Suprapubic skin (tissue), 4 donors: ENCODE data around the gene UNC119. TPM values are rescaled to one million over a fixed set of nuclear protein-coding genes. Genes with fewer than 3 reads are reported as not detected.
A peak's percentile ranks its signal among the peaks of the same experiment; 100 is the strongest.

Experiments used
- DNase-seq, 2 donors: peaks; one replicate each; pipeline ENCODE4 v3.0.0-alpha.2; 2019; ENCODE audit warnings: low spot score in 2 of 2
- H3K27ac ChIP-seq: fragments of 200-600 bp; sonication (generic); one replicate; pipeline ENCODE4 v1.5.1; 2019
- H3K27me3 ChIP-seq: fragments of 200-600 bp; sonication (generic); one replicate; pipeline ENCODE4 v1.5.1; 2019
- H3K36me3 ChIP-seq: fragments of 200-600 bp; sonication (generic); one replicate; pipeline ENCODE4 v1.5.1; 2019
- H3K4me1 ChIP-seq: fragments of 200-600 bp; sonication (generic); one replicate; pipeline ENCODE4 v1.5.1; 2019
- H3K4me3 ChIP-seq: fragments of 200-600 bp; sonication (generic); one replicate; pipeline ENCODE4 v1.5.1; 2019; ENCODE audit warnings: mild to moderate bottlenecking
- H3K9me3 ChIP-seq: fragments of 200-600 bp; sonication (generic); one replicate; pipeline ENCODE4 v1.5.1; 2019
- CTCF ChIP-seq, 2 donors: fragments of 200-600 bp in 1 of 2; fragments of 450-650 bp in 1 of 2; sonication (generic) in 1 of 2; IDR thresholded peaks; one replicate each; pipeline ENCODE4 v1.5.1; 2016 to 2019; ENCODE audit warnings: antibody characterized with exemption in 2 of 2, mild to moderate bottlenecking in 1 of 2, moderate library complexity in 1 of 2
- EP300 ChIP-seq: sonication (generic); formaldehyde crosslinking; IDR thresholded peaks from one replicate; pipeline ENCODE4 v1.6.1; 2017; ENCODE audit warnings: antibody characterized with exemption
- POLR2A ChIP-seq, 2 donors: fragments of 450-650 bp; IDR thresholded peaks; one replicate each; pipeline ENCODE4 v1.6.1; 2017; ENCODE audit warnings: antibody characterized with exemption in 2 of 2, mild to moderate bottlenecking in 2 of 2, moderate library complexity in 2 of 2
- POLR2AphosphoS5 ChIP-seq, 3 donors: sonication (generic); formaldehyde crosslinking; IDR thresholded peaks; one replicate each; pipeline ENCODE4 v1.6.1; 2017; ENCODE audit warnings: antibody characterized with exemption in 3 of 3
- WGBS: methylation state at CpG from one replicate; pipeline ENCODE4 v1.1.5; 2018; 5-methylcytosine and 5-hydroxymethylcytosine counted together
- total RNA-seq, 4 donors: library from RNA; depleted of rRNA; stranded (reverse); fragments of >200 nt; gene quantifications; one replicate each; pipeline ENCODE4 v1.1.0, GENCODE V29; 2016

Gene UNC119
- total RNA-seq, 4 donors from 2014 or later: 29.0 to 36.2 (median 32.6) TPM

GRCh38 chr17:28555022-28555421 is 2.6 kb upstream of the UNC119 start:
- Histone ChIP-seq H3K9me3 (no peaks in the 10 kb centered on the region), H3K4me1 (peaks cover 23% of the 10 kb centered on the region), H3K36me3 (peaks cover 60% of the 10 kb centered on the region), H3K4me3 (no peak overlapping the region), H3K27me3 (no peaks in the 10 kb centered on the region), H3K27ac (no peak overlapping the region)
- 100% methylated on average over 3 of the region's 3 CpGs for WGBS
- no peak for DNase-seq
- TF ChIP-seq POLR2A (IDR thresholded peaks at IDR 0.05): no peak
- no peak for TF ChIP-seq CTCF (IDR thresholded peaks at IDR 0.05)
- TF ChIP-seq EP300: no peak
- no peak for TF ChIP-seq POLR2AphosphoS5 (IDR thresholded peaks at IDR 0.05)

GRCh38 chr17:28554565-28554964 is 2.1 kb upstream of the UNC119 start:
- Histone ChIP-seq H3K27me3 (no peaks in the 10 kb centered on the region), H3K4me1 (peaks cover 25% of the 10 kb centered on the region), H3K36me3 (peaks cover 55% of the 10 kb centered on the region), H3K27ac (no peak overlapping the region), H3K9me3 (no peaks in the 10 kb centered on the region), H3K4me3 (no peak overlapping the region)
- 90% methylated on average over 6 of the region's 6 CpGs for WGBS
- no peak for DNase-seq
- TF ChIP-seq POLR2A (IDR thresholded peaks at IDR 0.05) (no peak), POLR2AphosphoS5 (IDR thresholded peaks at IDR 0.05) (no peak), EP300 (no peak), CTCF (IDR thresholded peaks at IDR 0.05) (no peak)

GRCh38 chr17:28553000-28553505 is 629 bp upstream of the UNC119 start:
- Histone ChIP-seq H3K27me3 (no peaks in the 10 kb centered on the region), H3K4me1 (peaks cover 27% of the 10 kb centered on the region), H3K36me3 (peaks cover 45% of the 10 kb centered on the region), H3K9me3 (no peaks in the 10 kb centered on the region), H3K4me3 (peak overlapping the region; percentile 75), H3K27ac (no peak overlapping the region)
- TF ChIP-seq POLR2AphosphoS5 (IDR thresholded peaks at IDR 0.05) (no peak), CTCF (IDR thresholded peaks at IDR 0.05) (no peak), POLR2A (IDR thresholded peaks at IDR 0.05) (no peak), EP300 (no peak)
- 93% methylated on average over 5 of the region's 5 CpGs for WGBS
- no peak for DNase-seq

- H3K9me3 ChIP-seq: no peaks in the 10 kb centered on the region
- H3K27me3 ChIP-seq: no peaks in the 10 kb centered on the region
- WGBS: 12% methylated on average over 10 of the region's 10 CpGs
- peak overlapping the region; percentile 75 for H3K4me3 ChIP-seq
- H3K36me3 ChIP-seq: peaks cover 41% of the 10 kb centered on the region
- TF ChIP-seq POLR2A (IDR thresholded peaks at IDR 0.05): no peak
- no peak for TF ChIP-seq EP300
- no peak for TF ChIP-seq CTCF (IDR thresholded peaks at IDR 0.05)
- TF ChIP-seq POLR2AphosphoS5 (IDR thresholded peaks at IDR 0.05): no peak
- DNase-seq: no peak
- no peak overlapping the region for H3K27ac ChIP-seq
- H3K4me1 ChIP-seq: peaks cover 27% of the 10 kb centered on the region
These were observed 826 bp downstream of the UNC119 start for GRCh38 chr17:28551421-28552175.

GRCh38 chr17:28550858-28551257 is 1.6 kb downstream of the UNC119 start:
- H3K9me3 ChIP-seq: no peaks in the 10 kb centered on the region
- H3K27me3 ChIP-seq: no peaks in the 10 kb centered on the region
- DNase-seq: no peak
- no peak for TF ChIP-seq POLR2AphosphoS5 (IDR thresholded peaks at IDR 0.05)
- TF ChIP-seq EP300: no peak
- no peak for TF ChIP-seq POLR2A (IDR thresholded peaks at IDR 0.05)
- no peak for TF ChIP-seq CTCF (IDR thresholded peaks at IDR 0.05)
- peaks cover 38% of the 10 kb centered on the region for H3K36me3 ChIP-seq
- 100% methylated on average over 1 of the region's 1 CpG for WGBS
- H3K4me3 ChIP-seq: no peak overlapping the region
- peaks cover 27% of the 10 kb centered on the region for H3K4me1 ChIP-seq
- no peak overlapping the region for H3K27ac ChIP-seq
